Measurements from ENCODE around the gene SUSD4.

Gene SUSD4

DNA sequence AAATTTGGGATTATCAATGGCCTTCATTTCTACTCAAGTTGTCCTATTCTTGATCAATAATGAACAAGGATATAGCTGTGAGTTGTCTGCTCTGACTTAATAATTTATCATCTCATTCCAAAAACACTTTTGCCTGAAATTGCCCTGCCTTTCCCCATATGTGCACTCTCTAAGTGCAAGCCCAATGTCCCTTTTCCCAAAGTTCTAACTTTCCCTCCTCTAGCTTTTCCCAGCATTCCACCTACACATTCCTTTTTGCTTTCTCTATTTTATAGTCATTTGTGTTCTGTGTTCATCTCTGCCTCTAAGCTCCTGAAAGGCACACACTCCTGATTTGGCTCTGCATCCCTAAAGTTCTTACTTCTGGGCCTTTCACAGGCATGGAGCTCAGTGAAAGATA is 34.7 kb downstream of the SUSD4 start:
- DNase-seq: no peak

GRCh38 chr1:223328566-223328965 is 35.4 kb downstream of the SUSD4 start:
- no peak for DNase-seq

GRCh38 chr1:223326776-223327175 is 37.2 kb downstream of the SUSD4 start:
- no peak for DNase-seq

- no peak for DNase-seq
These were observed 40.2 kb downstream of the SUSD4 start for GRCh38 chr1:223323491-223324484.

GRCh38 chr1:223322868-223323267 is 41.1 kb downstream of the SUSD4 start:
- DNase-seq: no peak

DNA sequence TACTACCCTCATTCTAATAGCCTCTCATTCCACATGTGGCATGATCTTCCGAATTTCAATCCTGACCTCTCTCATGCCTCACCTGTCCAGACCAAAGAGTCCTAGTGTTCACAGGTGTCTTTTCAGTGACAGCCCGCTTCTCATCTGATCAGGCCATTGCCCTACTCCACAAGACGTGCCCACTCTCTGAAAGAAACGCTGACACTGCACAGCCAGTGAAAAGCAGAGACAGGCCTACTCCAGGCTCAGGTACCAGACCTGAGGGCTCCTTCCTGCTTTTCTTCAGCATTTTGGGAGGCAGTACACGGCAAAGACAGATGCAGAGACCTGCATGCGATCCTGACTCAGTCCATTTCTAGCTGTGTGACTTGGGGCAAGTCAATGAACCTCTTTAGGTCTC is 43.0 kb downstream of the SUSD4 start:
- DNase-seq: no peak

- DNase-seq: no peak
These were observed 43.9 kb downstream of the SUSD4 start for GRCh38 chr1:223319905-223320580.

DNA sequence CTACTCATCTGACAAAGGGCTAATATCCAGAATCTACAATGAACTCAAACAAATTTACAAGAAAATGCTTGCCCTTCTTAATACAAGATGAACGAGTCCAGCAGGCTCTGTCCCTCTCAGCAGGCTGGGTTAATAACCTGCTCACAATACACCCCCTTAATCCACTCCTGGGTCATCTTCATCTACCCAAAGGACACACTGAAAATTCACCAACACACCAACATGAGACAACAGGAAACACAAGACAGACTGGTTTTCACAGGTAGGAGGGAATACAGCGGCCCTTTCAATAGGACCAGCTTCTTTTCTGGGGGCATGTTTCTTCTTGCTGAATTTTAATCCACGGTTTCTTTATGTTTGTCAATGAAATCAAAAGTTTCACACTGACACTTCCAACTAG is 44.6 kb downstream of the SUSD4 start:
- no peak for DNase-seq

DNA sequence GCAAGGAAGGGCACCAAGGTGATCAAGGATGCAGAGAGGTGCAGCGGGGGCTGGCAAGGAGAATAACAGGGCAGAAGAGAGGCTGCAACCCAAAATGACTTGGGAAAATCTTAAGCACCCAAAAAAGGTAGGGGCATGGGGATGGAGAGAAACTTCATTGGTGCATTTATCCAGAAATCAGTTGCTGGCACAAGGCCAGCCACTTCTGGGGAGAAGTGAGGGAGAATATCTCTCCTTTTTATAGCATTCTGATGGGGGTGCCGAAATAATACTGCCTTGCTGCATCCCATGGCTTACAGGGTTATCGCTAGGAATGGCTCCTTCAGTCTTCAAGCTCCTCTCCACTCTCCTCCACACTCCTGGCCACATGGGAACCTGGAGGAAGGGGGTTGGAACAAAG is 47.9 kb downstream of the SUSD4 start:
- no peak for DNase-seq

DNA sequence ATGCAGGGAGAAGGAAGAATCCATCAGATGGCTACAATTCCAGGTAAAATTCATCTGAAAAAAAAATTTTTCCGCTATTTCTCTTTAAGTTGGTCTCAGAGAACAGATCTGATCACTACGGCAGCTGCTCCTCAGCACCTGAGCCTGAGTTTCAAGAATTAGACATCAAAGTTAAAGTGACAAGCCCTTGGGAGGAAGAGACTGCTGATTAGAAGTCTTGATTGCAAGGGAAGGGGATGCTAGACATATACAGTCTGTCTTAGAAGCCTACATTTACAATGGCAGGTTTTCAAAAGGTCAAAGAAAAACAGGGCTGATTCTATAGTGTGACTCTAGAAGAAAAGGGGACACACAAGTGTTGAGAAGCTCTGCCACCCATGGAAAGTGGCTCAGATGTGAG is 48.3 kb downstream of the SUSD4 start:
- no peak for DNase-seq

DNA sequence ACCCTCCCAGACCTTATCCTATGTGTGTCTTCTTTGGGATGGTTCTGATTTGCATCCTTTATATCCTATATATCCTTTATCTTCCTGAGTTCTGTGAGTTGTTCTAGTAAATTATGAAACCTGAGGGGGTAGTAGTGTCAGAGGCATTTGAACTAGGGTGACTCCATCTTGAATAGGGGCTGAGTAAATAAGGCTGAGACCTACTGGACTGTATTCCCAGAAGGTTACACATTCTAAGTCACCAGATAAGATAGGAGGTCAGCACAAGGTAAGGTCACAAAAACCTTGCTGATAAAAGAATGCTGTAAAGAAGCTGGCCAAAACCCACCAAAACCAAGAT is 50.6 kb downstream of the SUSD4 start:
- no peak for DNase-seq

DNA sequence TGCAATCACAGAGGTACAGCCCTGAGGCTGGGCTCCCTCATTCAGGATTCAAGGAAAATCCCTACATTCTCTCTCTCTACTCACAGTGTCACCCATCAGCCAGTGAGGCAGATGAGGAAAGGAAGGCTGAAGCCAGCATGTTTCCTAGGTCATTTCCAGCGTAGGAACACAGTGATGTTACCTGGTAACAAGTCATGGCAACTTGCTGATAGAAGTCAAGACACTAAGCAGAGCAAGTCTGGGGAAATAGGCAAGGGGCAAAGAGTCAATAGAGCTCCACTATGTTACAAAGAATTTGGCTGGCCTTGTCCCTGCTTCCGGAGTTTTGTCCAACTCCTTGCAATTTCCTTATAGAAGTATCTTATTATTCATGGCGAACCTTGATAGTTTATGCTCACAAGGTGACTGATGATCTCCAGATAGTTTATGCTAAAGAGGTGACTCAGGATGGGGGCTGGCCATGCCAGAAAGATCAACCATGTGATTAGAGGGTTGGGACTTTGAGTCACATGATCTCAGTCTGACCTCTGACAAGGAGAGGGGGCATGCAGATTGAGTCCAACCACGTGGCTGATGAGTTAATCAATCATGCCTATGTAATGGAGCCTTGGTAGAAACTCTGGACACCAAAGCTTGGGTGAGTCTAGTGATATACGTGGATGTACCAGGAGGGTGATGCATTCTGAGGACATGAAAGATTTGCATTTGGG is 51.1 kb downstream of the SUSD4 start:
- no peak for DNase-seq

DNA sequence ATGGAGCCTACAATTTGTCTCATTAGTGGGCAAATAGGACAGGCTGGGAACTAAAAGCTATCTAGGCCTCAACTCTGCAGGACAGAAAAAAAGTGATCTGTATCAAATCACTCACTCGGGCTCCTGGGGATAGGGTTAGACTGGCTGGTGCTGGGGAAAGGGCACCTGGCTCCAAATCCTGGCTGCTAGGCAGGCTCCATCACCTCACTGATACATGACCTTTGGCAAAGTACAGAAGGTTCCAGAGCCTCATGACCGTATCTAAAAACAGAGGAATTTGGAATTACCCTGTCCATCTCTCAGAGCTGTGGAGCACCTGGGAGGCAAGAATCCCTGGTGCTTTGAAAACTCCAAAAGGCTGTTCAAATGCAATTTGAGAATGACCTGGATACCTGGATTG is 51.7 kb downstream of the SUSD4 start:
- no peak for DNase-seq

- no peak for DNase-seq
These were observed 52.1 kb downstream of the SUSD4 start for GRCh38 chr1:223311826-223312225.

DNA sequence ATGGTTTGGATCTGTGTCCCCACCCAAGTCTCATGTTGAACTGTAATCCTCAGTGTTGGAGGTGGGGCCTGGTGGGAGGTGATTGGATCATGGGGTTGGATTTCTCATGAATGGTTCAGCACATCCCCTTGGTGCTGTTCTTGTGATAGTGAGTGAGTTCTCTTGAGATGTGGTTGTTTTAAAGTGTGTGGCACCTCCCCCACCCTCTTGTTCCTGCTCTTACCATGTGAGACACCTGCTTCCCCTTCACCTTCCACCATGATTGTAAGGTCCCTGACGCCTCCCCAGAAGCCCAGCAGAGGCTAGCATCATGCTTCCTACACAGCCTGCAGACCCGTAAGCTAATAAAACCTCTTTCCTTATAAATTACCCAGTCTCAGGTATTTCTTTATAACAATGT is 55.8 kb downstream of the SUSD4 start:
- DNase-seq: no peak

DNA sequence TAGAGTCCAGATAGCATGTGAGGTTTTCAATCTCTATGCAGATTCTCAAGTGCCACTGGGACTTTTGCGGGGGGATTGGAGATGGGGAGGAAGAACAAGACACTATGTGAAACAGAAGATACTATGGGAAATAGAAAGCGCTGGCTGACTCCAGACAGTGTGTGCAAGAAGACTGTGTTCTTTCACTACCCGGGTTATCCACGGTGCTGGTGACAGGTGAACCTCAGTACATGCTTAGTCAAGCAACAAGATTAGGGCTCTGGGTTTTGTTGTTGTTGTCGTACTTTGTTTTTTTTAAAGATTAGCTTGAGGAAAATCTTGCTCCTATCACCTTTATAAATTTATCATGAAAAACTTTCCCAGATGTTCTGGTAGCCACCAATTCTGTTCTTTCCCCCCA is 56.4 kb downstream of the SUSD4 start:
- DNase-seq: no peak

GRCh38 chr1:223304931-223305330 is 59.0 kb downstream of the SUSD4 start:
- no peak for DNase-seq

DNA sequence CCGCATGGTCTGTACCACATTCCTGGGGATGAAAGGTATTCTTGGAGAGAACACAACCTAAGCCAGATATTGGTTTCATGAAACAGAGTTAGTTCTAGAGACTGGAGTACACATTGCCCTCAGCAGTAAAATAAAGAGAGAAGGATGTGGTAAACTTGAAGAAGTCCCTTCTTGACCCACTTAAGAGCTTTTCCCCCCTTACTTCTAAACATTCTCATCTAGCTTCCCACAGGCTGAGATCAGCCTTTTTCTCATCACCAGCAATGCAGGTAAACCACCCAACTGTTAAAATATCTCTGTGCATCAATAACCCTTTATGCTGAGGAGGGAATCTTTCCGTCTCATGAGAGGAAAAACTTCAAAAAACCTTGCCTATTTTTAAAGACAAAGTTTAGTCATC is 62.6 kb downstream of the SUSD4 start:
- no peak for DNase-seq

DNA sequence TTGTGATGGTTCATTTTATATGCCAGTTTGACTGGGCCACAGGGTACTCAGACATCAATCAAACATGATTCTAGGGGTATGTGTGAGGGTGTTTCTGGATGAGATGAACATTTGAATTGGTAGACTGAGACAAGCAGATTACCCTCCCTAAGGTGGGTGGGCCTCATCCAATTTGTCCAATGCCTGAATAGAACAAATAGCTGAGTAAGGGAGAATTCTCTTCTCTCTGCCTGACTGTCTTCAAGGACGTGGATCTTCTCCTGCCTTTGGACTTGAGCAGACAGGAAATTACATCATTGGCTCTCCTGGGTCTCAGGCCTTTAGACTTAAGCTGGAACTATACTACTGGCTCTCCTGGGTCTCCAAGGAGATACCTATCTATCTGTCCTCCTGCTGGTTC is 64.4 kb downstream of the SUSD4 start:
- DNase-seq: no peak

DNA sequence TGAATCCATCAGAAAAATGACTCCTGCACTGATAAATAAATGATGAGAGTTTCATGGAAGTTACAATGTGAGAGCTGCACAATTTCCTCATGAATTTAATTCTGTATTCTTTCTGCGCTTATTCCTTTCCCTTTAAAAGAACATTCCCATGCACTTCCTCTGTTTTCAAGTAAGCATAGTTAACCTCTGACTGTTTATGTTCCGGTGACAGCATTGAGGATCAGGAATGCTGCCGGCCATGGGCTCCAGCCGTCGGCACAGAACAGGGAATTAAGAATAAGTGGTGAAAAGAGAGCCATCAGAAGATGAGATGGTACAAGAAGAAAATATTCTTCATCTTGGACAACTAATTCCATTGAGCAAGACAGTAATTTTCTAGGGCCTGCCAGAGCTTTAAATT is 65.3 kb downstream of the SUSD4 start:
- DNase-seq: no peak

- no peak for DNase-seq
These were observed 66.2 kb downstream of the SUSD4 start for GRCh38 chr1:223297800-223298199.

GRCh38 chr1:223291796-223292195 is 72.2 kb downstream of the SUSD4 start:
- no peak for DNase-seq

GRCh38 chr1:223290397-223290796 is 73.6 kb downstream of the SUSD4 start:
- DNase-seq: no peak

DNA sequence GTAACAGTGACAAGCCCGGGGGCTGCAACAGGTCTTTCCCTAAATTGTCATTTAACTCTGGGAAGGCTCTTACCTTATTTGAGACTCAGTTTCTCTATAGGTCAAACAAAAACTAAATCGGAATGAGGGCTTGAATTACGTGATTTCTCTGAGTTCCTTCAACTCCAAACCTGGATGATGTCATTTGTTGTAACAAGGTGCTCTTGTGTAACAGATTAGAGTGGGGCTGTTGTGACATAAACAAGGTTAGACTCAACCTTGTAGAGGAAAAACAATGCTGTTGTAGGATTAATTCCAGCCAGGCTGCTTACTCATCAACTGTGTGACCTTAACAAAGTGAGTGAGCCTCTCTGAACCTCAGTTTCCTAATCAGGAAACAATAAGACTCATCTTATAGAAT is 74.4 kb downstream of the SUSD4 start:
- no peak for DNase-seq
